Activated naive CD4-positive, alpha-beta T cell treated with anti-CD3 and anti-CD28 coated beads for 36 hours (primary cell): Measurements from ENCODE around the gene ZNF764. TPM values are rescaled to one million over a fixed set of nuclear protein-coding genes. Genes with fewer than 3 reads are reported as not detected.
A peak's percentile ranks its signal among the peaks of the same experiment; 100 is the strongest.
"Not testable (repeated sequence)": the region's sequence is repeated elsewhere in the genome, so short reads cannot be mapped to it uniquely, and the experiment has no call there.

Experiments
- CTCF ChIA-PET: fragments of 350-600 bp; sonication (Branson Sonifier 250); formaldehyde crosslinking; loops from one replicate; lab custom pipeline; 2021; ENCODE audit warnings: antibody characterized with exemption; lab: Charles Lee
- DNase-seq: peaks from one replicate; pipeline ENCODE4 v3.0.0-alpha.2; 2020
- H3K27ac Mint-ChIP-seq: one replicate; pipeline ENCODE4 v1.8.0; 2021; ENCODE audit warnings: mild to moderate bottlenecking, mixed read lengths
- H3K27me3 Mint-ChIP-seq: one replicate; pipeline ENCODE4 v1.8.0; 2021; ENCODE audit warnings: low read depth, mixed read lengths
- H3K36me3 Mint-ChIP-seq: one replicate; pipeline ENCODE4 v1.8.0; 2021; ENCODE audit warnings: low read depth, mixed read lengths
- H3K4me1 Mint-ChIP-seq: one replicate; pipeline ENCODE4 v1.8.0; 2021; ENCODE audit warnings: low read depth, mixed read lengths
- H3K4me3 Mint-ChIP-seq: one replicate; pipeline ENCODE4 v1.8.0; 2021; ENCODE audit warnings: mild to moderate bottlenecking, moderate library complexity, mixed read lengths
- H3K9me3 Mint-ChIP-seq: one replicate; pipeline ENCODE4 v1.8.0; 2021; ENCODE audit warnings: mixed read lengths
- intact Hi-C: fragments of 100-400 bp; cut with micrococcal nuclease; formaldehyde crosslinking; loops from one replicate; pipeline ENCODE4 v1.15.1; 2023
- total RNA-seq, 2 experiments: library from RNA; stranded (reverse); gene quantifications; one replicate each; pipeline ENCODE4 v1.2.3, GENCODE V29; 2021

The ZNF764 gene
- total RNA-seq, 2 experiments from 2014 or later = 7.6 to 9.5 TPM

- H3K27me3 Mint-ChIP-seq, H3K27ac Mint-ChIP-seq, H3K9me3 Mint-ChIP-seq, CTCF ChIA-PET, DNase-seq, H3K4me3 Mint-ChIP-seq, intact Hi-C loops, H3K4me1 Mint-ChIP-seq: not testable (repeated sequence)
- peaks cover 25% of the 10 kb centered on the region for H3K36me3 Mint-ChIP-seq
Observed at GRCh38 chr16:30522702-30523463, 35.3 kb downstream of the ZNF764 start.

- H3K36me3 Mint-ChIP-seq = peaks cover 31% of the 10 kb centered on the region
- H3K9me3 Mint-ChIP-seq = no peaks in the 10 kb centered on the region
- CTCF ChIA-PET = no interaction called here
- no peak overlapping the region for H3K27ac Mint-ChIP-seq
- DNase-seq = no peak
- intact Hi-C loops = no loop called here
- peaks cover 3% of the 10 kb centered on the region for H3K4me1 Mint-ChIP-seq
- no peaks in the 10 kb centered on the region for H3K27me3 Mint-ChIP-seq
- no peak overlapping the region for H3K4me3 Mint-ChIP-seq
Observed at GRCh38 chr16:30521873-30522641, 36.1 kb downstream of the ZNF764 start.

- H3K27ac Mint-ChIP-seq = no peak overlapping the region
- H3K4me1 Mint-ChIP-seq = peaks cover 3% of the 10 kb centered on the region
- intact Hi-C loops = no loop called here
- CTCF ChIA-PET = no interaction called here
- peaks cover 33% of the 10 kb centered on the region for H3K36me3 Mint-ChIP-seq
- no peaks in the 10 kb centered on the region for H3K9me3 Mint-ChIP-seq
- H3K27me3 Mint-ChIP-seq = no peaks in the 10 kb centered on the region
- no peak for DNase-seq
- H3K4me3 Mint-ChIP-seq = no peak overlapping the region
Observed at GRCh38 chr16:30521476-30521872, 36.7 kb downstream of the ZNF764 start.

GRCh38 chr16:30519120-30520049, 38.8 kb downstream of the ZNF764 start:
- no peaks in the 10 kb centered on the region for H3K27me3 Mint-ChIP-seq
- peak overlapping the region; percentile 13 for H3K27ac Mint-ChIP-seq
- no peaks in the 10 kb centered on the region for H3K4me1 Mint-ChIP-seq
- CTCF ChIA-PET = interaction anchor here (3.6 kb wide), 1 partner anchor 79 kb away, joined by 10 read pairs; no protein-coding TSS in a partner anchor
- no peak for DNase-seq
- no peak overlapping the region for H3K4me3 Mint-ChIP-seq
- no peaks in the 10 kb centered on the region for H3K9me3 Mint-ChIP-seq
- intact Hi-C loops = no loop called here
- H3K36me3 Mint-ChIP-seq = peaks cover 40% of the 10 kb centered on the region

- DNase-seq = no peak
- CTCF ChIA-PET = interaction anchor here (1.0 to 3.6 kb wide), 2 partner anchors 20 to 80 kb away, joined by 3 to 10 read pairs; no protein-coding TSS in a partner anchor
- Mint-ChIP-seq H3K4me1 (no peaks in the 10 kb centered on the region), H3K9me3 (no peaks in the 10 kb centered on the region), H3K27ac (peak overlapping the region; percentile 61), H3K27me3 (no peaks in the 10 kb centered on the region), H3K4me3 (no peak overlapping the region), H3K36me3 (peaks cover 43% of the 10 kb centered on the region)
- intact Hi-C loops = no loop called here
Observed at GRCh38 chr16:30518552-30518951, 39.6 kb downstream of the ZNF764 start.

- Mint-ChIP-seq H3K4me1 (no peaks in the 10 kb centered on the region), H3K27me3 (no peaks in the 10 kb centered on the region), H3K27ac (no peak overlapping the region), H3K9me3 (no peaks in the 10 kb centered on the region), H3K4me3 (no peak overlapping the region), H3K36me3 (peaks cover 60% of the 10 kb centered on the region)
- CTCF ChIA-PET = interaction anchor here (0.7 to 0.8 kb wide), 2 partner anchors 85 to 146 kb away, joined by 3 to 5 read pairs; partner anchors contain the start of gene DCTPP1
- DNase-seq = no peak
- intact Hi-C loops = no loop called here
Observed at GRCh38 chr16:30515275-30515674, 42.9 kb downstream of the ZNF764 start.

- no peak overlapping the region for H3K4me3 Mint-ChIP-seq
- CTCF ChIA-PET = interaction anchor here (0.7 to 1.9 kb wide), 5 partner anchors 14 to 87 kb away, joined by 3 to 12 read pairs (median 3); partner anchors contain the start of gene DCTPP1
- DNase-seq = no peak
- intact Hi-C loops = no loop called here
- no peaks in the 10 kb centered on the region for H3K27me3 Mint-ChIP-seq
- peaks cover 5% of the 10 kb centered on the region for H3K4me1 Mint-ChIP-seq
- H3K27ac Mint-ChIP-seq = peak overlapping the region; percentile 17
- H3K9me3 Mint-ChIP-seq = no peaks in the 10 kb centered on the region
- peaks cover 38% of the 10 kb centered on the region for H3K36me3 Mint-ChIP-seq
Observed at GRCh38 chr16:30511509-30511908, 46.7 kb downstream of the ZNF764 start.

GRCh38 chr16:30510376-30510938, 47.7 kb downstream of the ZNF764 start:
- H3K27ac Mint-ChIP-seq = peak overlapping the region; percentile 30
- H3K36me3 Mint-ChIP-seq = peaks cover 36% of the 10 kb centered on the region
- CTCF ChIA-PET = interaction anchor here (1.0 to 1.9 kb wide), 4 partner anchors 35 to 88 kb away, joined by 3 to 12 read pairs (median 4); partner anchors contain the start of gene DCTPP1
- H3K4me3 Mint-ChIP-seq = no peak overlapping the region
- H3K27me3 Mint-ChIP-seq = no peaks in the 10 kb centered on the region
- DNase-seq = no peak
- H3K9me3 Mint-ChIP-seq = no peaks in the 10 kb centered on the region
- H3K4me1 Mint-ChIP-seq = peaks cover 5% of the 10 kb centered on the region
- intact Hi-C loops = no loop called here

- H3K27ac Mint-ChIP-seq = peak overlapping the region; percentile 74
- H3K4me1 Mint-ChIP-seq = peaks cover 5% of the 10 kb centered on the region
- no peak for DNase-seq
- H3K36me3 Mint-ChIP-seq = peaks cover 35% of the 10 kb centered on the region
- H3K9me3 Mint-ChIP-seq = no peaks in the 10 kb centered on the region
- CTCF ChIA-PET = interaction anchor here (1.0 to 1.2 kb wide), 3 partner anchors 34 to 89 kb away, joined by 3 to 4 read pairs (median 3); partner anchors contain the start of gene DCTPP1
- no peak overlapping the region for H3K4me3 Mint-ChIP-seq
- intact Hi-C loops = no loop called here
- H3K27me3 Mint-ChIP-seq = no peaks in the 10 kb centered on the region
Observed at GRCh38 chr16:30509081-30509765, 49.0 kb downstream of the ZNF764 start.
